NCI-H526 (cell line): ENCODE results near the gene DCST1.

Source experiments
- DNase-seq, 2 experiments: peaks; one replicate each; lab custom pipeline; 2025; lab: John Stamatoyannopoulos, UW

Gene DCST1

GRCh38 chr1:155032886-155033285 is 738 bp upstream of the DCST1 start:
- no peak for DNase-seq

GRCh38 chr1:155034318-155035208 is 939 bp downstream of the DCST1 start:
- DNase-seq, result no peak

- DNase-seq, result no peak
Measured at GRCh38 chr1:155035936-155036335, 2.3 kb downstream of the DCST1 start.

- no peak for DNase-seq
Measured at GRCh38 chr1:155037043-155037442, 3.4 kb downstream of the DCST1 start.

- no peak for DNase-seq
Measured at GRCh38 chr1:155037851-155038441, 4.3 kb downstream of the DCST1 start.

GRCh38 chr1:155038602-155039307 is 5.1 kb downstream of the DCST1 start:
- no peak for DNase-seq

GRCh38 chr1:155039308-155039669 is 5.7 kb downstream of the DCST1 start:
- no peak for DNase-seq

GRCh38 chr1:155040358-155041093 is 6.9 kb downstream of the DCST1 start:
- DNase-seq, result no peak

- no peak for DNase-seq
Measured at GRCh38 chr1:155042789-155043188, 9.2 kb downstream of the DCST1 start.

- peak in 1 of 2 experiments; percentile 73 for DNase-seq
Measured at GRCh38 chr1:155043301-155043702, 9.7 kb downstream of the DCST1 start.

- DNase-seq, result no peak
Measured at GRCh38 chr1:155043793-155044192, 10.2 kb downstream of the DCST1 start.

GRCh38 chr1:155044365-155044764 is 10.7 kb downstream of the DCST1 start:
- DNase-seq, result no peak

- DNase-seq, result peak; percentile 69 to 90
Measured at GRCh38 chr1:155044812-155045657, 11.4 kb downstream of the DCST1 start.

GRCh38 chr1:155048449-155049334 is 15.1 kb downstream of the DCST1 start:
- no peak for DNase-seq

- DNase-seq, result no peak
Measured at GRCh38 chr1:155049651-155050559, 16.3 kb downstream of the DCST1 start.

GRCh38 chr1:155050560-155051341 is 17.1 kb downstream of the DCST1 start, which contains the start of gene ADAM15:
ADAM15 (plus strand) TSS chr1:155051316; CDS start chr1:155051387, 71 bp downstream.
- DNase-seq, result peak; percentile 87 to 98

- DNase-seq, result no peak
Measured at GRCh38 chr1:155051342-155051776, 17.7 kb downstream of the DCST1 start.

- DNase-seq, result peak in 1 of 2 experiments; percentile 84
Measured at GRCh38 chr1:155051777-155052398, 18.3 kb downstream of the DCST1 start.
